HG03558 (cell line): ENCODE data around the gene OR5H6.
"Not testable (repeated sequence)": the region's sequence is repeated elsewhere in the genome, so short reads cannot be mapped to it uniquely, and the experiment has no call there.

Experiments used
- ATAC-seq: cut with Tn5 transposase; IDR thresholded peaks from one replicate; pipeline ENCODE4 v1.9.1; 2021; ENCODE audit warnings: moderate number of reproducible peaks; ENCODE audit not compliant: unreplicated experiment; ENCODE audit errors: extremely low read depth

The OR5H6 gene

DNA sequence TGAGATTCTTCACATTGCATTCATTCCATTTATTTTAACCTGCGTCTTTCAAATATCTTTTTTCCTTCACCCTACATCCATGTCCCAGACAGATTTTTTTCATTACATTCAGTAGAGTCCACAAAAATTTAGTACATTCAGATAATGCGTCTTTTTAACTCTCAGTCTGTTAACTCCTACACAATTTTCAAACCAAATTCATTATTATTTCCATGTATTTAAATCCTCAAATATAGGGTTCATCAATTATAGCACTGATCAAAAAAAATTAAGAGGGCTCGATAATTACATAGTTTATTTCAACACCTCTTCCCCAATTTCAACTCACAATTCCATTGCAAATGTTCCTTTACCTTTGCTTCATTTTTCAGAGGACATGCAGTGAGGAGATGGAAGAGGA, at the start of gene OR5H6:
OR5H6 (plus strand) TSS at position 301 of the 400 bp plus-strand sequence; CDS start at position 390, 89 bp downstream.
- ATAC-seq, result no peak

DNA sequence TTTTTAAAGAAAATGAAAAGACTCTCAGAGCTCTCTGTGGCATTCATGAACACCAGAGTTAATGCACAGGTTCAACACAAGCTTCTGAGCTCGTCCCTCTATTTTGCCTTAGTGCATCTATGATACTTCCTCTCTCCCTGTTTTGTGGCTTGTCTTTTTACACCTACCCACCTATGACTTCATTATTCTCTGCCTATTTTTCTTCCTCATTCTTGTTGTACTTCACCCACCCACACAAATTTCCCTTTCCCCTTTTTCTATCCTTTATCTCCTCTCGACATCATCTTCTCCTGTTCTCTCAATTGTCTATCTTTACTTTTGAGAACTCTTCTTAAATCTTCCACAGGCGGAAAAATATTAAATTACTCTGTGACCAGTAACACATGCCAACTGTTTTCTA, 49.0 kb upstream of the OR5H6 start:
- no peak for ATAC-seq

- ATAC-seq, result no peak
Observed at GRCh38 chr3:98223907-98224672, 40.0 kb upstream of the OR5H6 start.

DNA sequence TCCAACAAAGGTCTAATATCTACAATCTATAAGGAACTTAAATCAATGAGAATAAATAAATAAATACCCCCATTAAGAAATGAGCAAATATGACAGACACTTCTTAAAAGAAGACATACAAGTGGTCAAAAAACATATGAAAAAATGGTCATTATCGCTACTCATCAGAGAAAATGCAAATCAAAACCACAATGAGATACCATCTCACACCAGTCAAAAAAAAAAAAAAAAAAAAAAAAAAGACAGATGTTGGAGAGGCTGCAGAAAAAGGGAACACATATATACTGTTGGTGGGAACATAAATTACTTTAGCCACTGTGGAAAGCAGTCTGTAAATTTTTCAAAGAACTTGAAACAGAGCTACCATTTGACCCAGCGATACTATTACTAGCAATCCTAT, 31.6 kb upstream of the OR5H6 start:
- no peak for ATAC-seq

DNA sequence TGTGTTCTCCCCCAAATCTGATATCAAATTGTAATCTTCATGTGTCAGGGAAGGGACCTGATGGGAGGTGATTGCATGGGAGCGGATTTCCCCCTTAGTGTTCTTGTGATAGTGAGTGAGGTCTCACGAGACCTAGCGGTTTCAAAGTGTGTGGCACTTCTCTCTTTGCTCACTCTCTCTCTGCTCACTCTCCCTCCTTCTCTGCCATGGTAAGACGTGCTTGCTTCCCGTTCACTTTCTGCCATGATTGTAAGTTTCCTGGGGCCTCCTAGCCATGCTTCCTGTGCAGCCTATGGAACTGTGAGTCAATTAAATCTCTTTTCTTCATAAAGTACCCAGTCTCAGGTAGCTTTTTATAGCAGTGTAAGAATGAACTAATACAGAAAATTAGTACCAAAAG, 30.6 kb upstream of the OR5H6 start:
- no peak for ATAC-seq

DNA sequence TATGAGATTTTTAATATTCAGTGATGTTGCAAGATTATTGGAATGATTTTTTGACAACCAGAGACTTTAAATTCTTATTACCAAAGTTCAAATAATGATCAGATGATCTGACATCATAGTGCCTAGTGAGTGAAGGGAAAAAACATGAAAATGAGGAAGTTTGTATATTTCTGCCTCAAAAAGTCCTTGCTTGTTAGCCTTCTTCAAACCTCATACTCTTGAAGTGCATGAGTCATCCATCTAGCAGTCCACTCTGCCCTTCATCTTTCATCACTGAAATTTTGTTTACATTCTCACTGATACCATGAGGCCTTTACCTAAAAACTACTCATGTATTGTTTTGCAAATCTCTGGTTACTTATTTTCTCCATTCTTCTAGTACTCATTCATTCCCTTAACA, 23.9 kb upstream of the OR5H6 start:
- ATAC-seq, result no peak

DNA sequence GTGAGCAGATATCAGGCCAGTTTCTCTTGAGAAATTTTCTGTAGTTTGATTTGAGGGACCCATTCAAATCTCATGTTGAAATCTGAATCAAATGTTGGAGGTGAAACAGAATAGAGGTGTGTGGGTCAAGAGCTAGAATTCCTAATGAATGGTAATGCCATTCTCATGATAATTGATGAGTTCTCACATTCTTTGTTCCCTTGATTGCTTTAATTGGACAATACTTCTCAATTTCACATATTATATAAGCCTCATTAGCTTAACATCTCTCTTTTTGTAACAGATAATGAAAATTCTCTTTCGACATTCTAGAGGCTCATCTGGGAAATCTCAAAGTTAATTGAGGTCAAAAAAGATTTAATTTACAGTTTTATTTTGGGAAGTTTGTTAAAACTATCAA, 21.9 kb upstream of the OR5H6 start:
- no peak for ATAC-seq

GRCh38 chr3:98243843-98244242, 20.2 kb upstream of the OR5H6 start:
- no peak for ATAC-seq

- no peak for ATAC-seq
Observed at GRCh38 chr3:98246142-98246541, 17.9 kb upstream of the OR5H6 start.

DNA sequence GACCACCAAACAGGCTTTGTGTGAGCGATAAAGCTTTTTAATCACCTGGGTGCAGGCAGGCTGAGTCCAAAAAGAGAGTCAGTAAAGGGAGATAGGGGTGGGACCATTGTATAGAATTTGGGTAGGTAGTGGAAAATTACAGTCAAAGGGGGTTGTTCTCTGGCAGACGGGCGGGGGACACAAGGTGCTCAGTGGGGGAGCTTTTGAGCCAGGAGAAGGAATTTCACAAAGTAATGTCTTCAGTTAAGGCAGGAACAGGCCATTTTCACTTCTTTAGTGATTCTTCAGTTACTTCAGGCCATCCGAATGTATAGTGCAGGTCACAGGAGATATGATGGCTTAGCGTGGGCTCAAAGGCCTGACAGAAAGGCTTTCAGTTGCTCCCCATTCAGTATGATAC, 8.0 kb upstream of the OR5H6 start:
- not testable (repeated sequence) for ATAC-seq

DNA sequence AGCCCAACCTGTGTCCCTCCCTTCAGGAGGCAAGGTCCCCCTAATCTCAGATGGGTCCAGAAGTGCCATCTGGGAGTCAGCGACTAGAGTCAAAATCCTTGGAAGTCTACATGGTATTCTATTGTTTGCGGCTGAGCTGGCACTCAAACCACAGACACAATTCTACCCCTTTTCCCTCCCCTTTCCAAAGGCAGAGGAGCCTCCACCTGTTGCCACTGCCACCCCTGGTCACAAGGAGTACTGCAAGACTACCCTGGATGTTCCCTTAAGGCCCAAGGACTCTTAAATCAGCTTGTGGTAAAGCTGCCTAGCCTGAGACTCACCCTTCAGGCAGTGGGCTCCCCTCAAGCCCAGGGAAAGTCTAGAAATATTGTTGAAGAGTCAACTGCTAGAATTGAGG, 4.3 kb upstream of the OR5H6 start:
- ATAC-seq, result no peak

- ATAC-seq, result no peak
Observed at GRCh38 chr3:98262046-98262445, 2.0 kb upstream of the OR5H6 start.

DNA sequence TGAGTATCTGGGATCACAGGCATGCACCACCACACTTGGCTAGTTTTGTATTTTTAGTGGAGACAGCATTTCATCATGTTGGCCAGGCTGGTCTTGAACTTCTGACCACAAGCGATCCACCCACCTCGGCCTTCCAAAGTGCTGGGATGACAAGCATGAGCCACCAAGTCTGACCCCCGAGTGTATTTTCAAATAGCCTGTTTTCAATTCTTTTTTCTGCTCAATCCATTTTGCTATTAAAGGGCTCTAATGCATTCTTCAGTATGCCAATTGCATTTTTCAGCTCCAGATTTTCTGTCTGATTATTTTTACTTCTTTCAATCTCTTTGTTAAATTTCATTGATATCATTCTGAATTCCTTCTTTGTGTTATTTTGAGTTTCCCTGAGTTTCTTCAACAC, 5.8 kb downstream of the OR5H6 start:
- ATAC-seq, result no peak

DNA sequence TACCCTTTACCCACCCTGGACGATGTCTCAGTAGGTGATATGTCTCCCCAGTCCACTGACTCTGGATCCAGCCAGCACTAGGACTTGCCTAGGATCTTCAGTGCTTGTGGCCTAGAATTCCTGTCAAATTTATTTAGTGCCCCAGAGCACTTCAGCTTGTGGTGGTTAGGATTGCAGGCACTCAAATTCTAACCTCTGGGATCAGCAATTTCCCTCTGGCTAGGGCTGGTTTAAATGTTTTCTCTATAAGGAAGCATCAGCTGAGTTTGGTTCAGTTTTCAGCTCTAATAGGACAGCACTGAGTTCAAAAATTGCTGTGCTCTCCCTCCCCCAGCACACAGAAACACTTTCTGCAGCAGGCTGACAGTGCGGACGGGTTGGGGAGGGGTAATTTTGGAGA, 8.1 kb downstream of the OR5H6 start:
- no peak for ATAC-seq

- ATAC-seq, result no peak
Observed at GRCh38 chr3:98274914-98275313, 10.9 kb downstream of the OR5H6 start.

GRCh38 chr3:98282205-98282604, 18.2 kb downstream of the OR5H6 start, which contains the start of gene OR5H2:
Gene OR5H2, plus strand, starts transcription at chr3:98282505. Its CDS starts 398 bp downstream, at chr3:98282903.
- no peak for ATAC-seq

- no peak for ATAC-seq
Observed at GRCh38 chr3:98290916-98291315, 26.9 kb downstream of the OR5H6 start.

DNA sequence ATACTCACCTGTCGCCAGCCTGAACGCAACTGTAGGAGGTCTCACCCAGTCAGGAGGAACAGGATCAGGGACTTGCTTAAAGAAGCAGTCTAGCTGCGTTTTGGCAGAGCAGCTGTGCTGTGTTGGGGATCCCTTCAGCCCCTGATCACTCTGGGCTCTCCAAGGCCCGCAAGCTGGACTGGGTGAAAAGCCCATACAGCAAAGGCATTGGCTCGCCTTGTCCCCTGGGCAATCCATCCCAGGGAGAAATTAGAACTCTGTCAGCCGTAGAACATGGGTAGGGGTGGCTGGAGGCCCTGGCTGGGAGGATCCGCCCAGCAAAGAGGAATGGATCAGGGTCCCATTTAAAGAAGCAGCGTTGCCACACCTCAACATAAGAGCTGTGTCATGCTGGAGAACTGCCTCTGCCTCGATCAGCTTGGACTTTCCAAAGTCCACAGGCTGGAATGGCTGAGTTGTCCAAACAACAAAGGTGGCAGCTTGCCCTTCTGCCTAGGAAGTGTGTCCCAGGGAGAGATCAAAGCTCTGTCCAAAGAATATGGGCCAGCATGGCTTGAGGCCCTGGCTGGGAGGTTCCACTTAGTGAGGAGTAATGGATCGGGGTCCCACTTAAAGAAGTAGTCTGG, 27.4 kb downstream of the OR5H6 start:
- no peak for ATAC-seq
